Activated T-cell treated with anti-CD3 and anti-CD28 coated beads, Interleukin-2, amount 50 U/mL, for 24 hours (primary cell): Measurements from ENCODE around the gene C17orf75.

Source experiments
- DNase-seq: peaks from one replicate; pipeline ENCODE4 v3.0.0-alpha.2; 2020
- H3K27ac Mint-ChIP-seq: 2 replicates; pipeline ENCODE4 v1.8.0; 2020; ENCODE audit warnings: mild to moderate bottlenecking, mixed read lengths
- H3K27me3 Mint-ChIP-seq: 2 replicates; pipeline ENCODE4 v1.8.0; 2020; ENCODE audit warnings: mixed read lengths
- H3K36me3 Mint-ChIP-seq: 2 replicates; pipeline ENCODE4 v1.8.0; 2020; ENCODE audit warnings: low read depth, mixed read lengths
- H3K4me1 Mint-ChIP-seq: 2 replicates; pipeline ENCODE4 v1.8.0; 2020; ENCODE audit warnings: low read depth, mixed read lengths
- H3K4me3 Mint-ChIP-seq: 2 replicates; pipeline ENCODE4 v1.8.0; 2020; ENCODE audit warnings: mild to moderate bottlenecking, moderate library complexity, mixed read lengths
- H3K9me3 Mint-ChIP-seq: 2 replicates; pipeline ENCODE4 v1.8.0; 2020; ENCODE audit warnings: mixed read lengths

The C17orf75 gene

GRCh38 chr17:32285746-32286517 is 56.0 kb downstream of the C17orf75 start:
- H3K36me3 Mint-ChIP-seq, result no peaks in the 10 kb centered on the region
- H3K4me1 Mint-ChIP-seq, result no peaks in the 10 kb centered on the region

DNA sequence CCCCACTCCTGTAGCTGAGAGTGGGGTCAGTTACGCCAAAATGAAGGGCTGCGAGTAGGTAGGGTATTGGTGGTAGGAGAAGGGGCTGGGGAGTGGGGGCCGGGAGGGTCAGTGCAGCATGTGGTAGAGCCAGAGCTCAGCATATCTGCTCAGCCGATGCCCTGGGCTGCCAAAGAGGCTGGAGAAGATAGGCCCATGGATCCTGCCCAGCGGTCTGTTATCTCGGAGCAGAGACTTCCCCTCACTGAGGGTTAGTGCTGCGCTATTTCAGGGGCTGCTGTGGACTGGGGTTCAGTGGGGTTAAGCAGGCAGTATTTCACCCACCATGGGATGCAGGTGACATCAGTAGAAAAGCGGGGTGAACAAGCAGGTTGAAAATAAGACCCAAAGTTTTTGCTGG is 56.7 kb downstream of the C17orf75 start:
- Mint-ChIP-seq H3K9me3 (no peaks in the 10 kb centered on the region), H3K27ac (no peak overlapping the region), H3K27me3 (peaks cover 11% of the 10 kb centered on the region), H3K4me3 (no peak overlapping the region), H3K36me3 (no peaks in the 10 kb centered on the region), H3K4me1 (no peaks in the 10 kb centered on the region)
- no peak for DNase-seq

More at GRCh38 chr17:32285746-32286517, 56.0 kb downstream of the C17orf75 start:
- Mint-ChIP-seq H3K4me3 (no peak overlapping the region), H3K27me3 (peaks cover 11% of the 10 kb centered on the region), H3K27ac (no peak overlapping the region), H3K9me3 (no peaks in the 10 kb centered on the region)
- DNase-seq, result no peak

- no peak for DNase-seq
- no peaks in the 10 kb centered on the region for H3K4me1 Mint-ChIP-seq
- no peak overlapping the region for H3K4me3 Mint-ChIP-seq
- H3K27me3 Mint-ChIP-seq, result peaks cover 11% of the 10 kb centered on the region
- no peaks in the 10 kb centered on the region for H3K9me3 Mint-ChIP-seq
- no peaks in the 10 kb centered on the region for H3K36me3 Mint-ChIP-seq
- no peak overlapping the region for H3K27ac Mint-ChIP-seq
These were observed 58.2 kb downstream of the C17orf75 start for GRCh38 chr17:32283745-32284201.

- Mint-ChIP-seq H3K27me3 (peaks cover 11% of the 10 kb centered on the region), H3K27ac (no peak overlapping the region), H3K4me3 (no peak overlapping the region), H3K9me3 (no peaks in the 10 kb centered on the region), H3K4me1 (no peaks in the 10 kb centered on the region), H3K36me3 (no peaks in the 10 kb centered on the region)
- DNase-seq, result no peak
These were observed 60.9 kb downstream of the C17orf75 start for GRCh38 chr17:32281011-32281451.

DNA sequence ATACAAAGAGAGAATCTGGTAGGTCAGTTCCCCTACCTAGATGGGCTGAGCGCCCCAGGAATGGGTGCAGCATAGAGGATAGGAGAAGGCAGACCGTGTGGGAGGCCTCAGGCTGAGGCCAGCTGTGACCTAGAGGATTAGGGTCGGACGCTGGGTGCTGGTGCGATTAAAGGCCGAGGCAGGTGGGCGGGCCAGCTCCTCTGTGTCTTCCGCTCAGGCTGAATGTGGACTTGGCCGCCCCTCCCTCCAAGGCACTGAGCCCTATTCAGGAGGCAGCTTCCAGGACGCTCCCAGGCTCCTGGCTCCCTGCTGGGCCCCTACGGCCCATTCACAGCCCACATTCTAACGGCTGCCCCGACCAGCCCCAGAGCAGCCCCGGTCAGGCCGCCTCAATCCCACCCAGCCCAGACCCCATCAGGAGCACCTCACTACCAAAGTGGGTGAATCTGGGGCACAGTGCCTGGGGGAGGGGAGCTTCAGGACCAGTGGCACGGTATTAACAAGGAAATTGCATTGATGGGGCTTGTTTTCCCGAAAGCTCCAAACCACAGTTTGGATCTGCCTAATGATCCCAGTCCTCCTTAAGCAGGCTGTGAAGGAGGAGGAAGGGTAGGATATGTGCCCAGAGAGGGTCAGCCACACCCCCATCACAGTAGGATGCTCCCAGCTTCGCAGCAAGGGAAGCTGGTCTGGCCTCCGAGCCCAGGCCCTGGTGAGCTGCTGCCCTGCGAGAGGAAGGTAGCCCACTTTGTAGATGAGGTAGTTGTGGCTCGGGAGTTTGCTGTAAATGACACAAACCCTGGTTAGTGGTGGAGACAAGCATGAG is 61.9 kb downstream of the C17orf75 start:
- Mint-ChIP-seq H3K36me3 (no peaks in the 10 kb centered on the region), H3K4me1 (no peaks in the 10 kb centered on the region), H3K27ac (no peak overlapping the region), H3K27me3 (peaks cover 11% of the 10 kb centered on the region), H3K4me3 (no peak overlapping the region), H3K9me3 (no peaks in the 10 kb centered on the region)
- DNase-seq, result no peak

DNA sequence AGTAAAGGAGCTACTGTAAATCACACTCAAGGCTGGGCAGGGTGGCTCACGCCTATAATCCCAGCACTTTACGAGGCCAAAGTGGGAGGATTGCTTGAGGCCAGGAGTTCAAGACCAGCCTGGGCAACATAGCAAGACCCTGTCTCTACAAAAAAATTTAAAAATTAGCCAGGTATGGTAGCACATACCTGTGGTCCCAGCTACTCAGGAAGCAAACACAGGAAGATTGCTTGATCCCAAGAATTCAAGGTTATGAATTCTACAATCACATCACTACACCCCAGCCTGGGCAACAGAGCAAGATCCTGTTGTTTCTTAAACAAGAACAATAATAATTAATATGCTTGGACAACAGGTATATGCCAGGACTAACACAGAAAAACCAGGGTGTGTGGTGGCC is 63.2 kb downstream of the C17orf75 start:
- peaks cover 9% of the 10 kb centered on the region for H3K27me3 Mint-ChIP-seq
- no peaks in the 10 kb centered on the region for H3K4me1 Mint-ChIP-seq
- no peak for DNase-seq
- no peak overlapping the region for H3K27ac Mint-ChIP-seq
- no peaks in the 10 kb centered on the region for H3K9me3 Mint-ChIP-seq
- no peak overlapping the region for H3K4me3 Mint-ChIP-seq
- H3K36me3 Mint-ChIP-seq, result no peaks in the 10 kb centered on the region
